H9 (cell line): Measurements from ENCODE around the gene RBM18. TPM values are rescaled to one million over a fixed set of nuclear protein-coding genes. Genes with fewer than 3 reads are reported as not detected.

ENCODE experiments used
- DNase-seq: peaks from one replicate; pipeline ENCODE4 v3.0.0-alpha.2; 2017
- H2AFZ ChIP-seq: one replicate; pipeline ENCODE4 v1.6.1; 2013; ENCODE audit warnings: mild to moderate bottlenecking, low read length, control low read depth, moderate library complexity
- H2AK5ac ChIP-seq: 2 replicates; pipeline ENCODE4 v1.6.1; 2013; ENCODE audit warnings: low read length, control low read depth, mixed read lengths; ENCODE audit not compliant: insufficient read length
- H2BK120ac ChIP-seq: one replicate; pipeline ENCODE4 v1.6.1; 2013; ENCODE audit warnings: low read depth, mild to moderate bottlenecking, low read length, control low read depth, inconsistent platforms; ENCODE audit not compliant: poor library complexity, severe bottlenecking
- H2BK12ac ChIP-seq: 2 replicates; pipeline ENCODE4 v1.6.1; 2013; ENCODE audit warnings: low read length, control low read depth, mixed read lengths, low read depth; ENCODE audit not compliant: insufficient read length
- H2BK15ac ChIP-seq: 2 replicates; pipeline ENCODE4 v1.6.1; 2013; ENCODE audit warnings: low read depth, low read length, control low read depth
- H2BK20ac ChIP-seq: one replicate; pipeline ENCODE4 v1.6.1; 2013; ENCODE audit warnings: low read depth, mild to moderate bottlenecking, low read length, control low read depth, inconsistent platforms; ENCODE audit not compliant: poor library complexity, severe bottlenecking
- H2BK5ac ChIP-seq: 2 replicates; pipeline ENCODE4 v1.6.1; 2013; ENCODE audit warnings: low read length, control low read depth, mixed read lengths; ENCODE audit not compliant: insufficient read length
- H3K14ac ChIP-seq: 2 replicates; pipeline ENCODE4 v1.6.1; 2013; ENCODE audit warnings: low read length, control low read depth; ENCODE audit not compliant: insufficient read depth
- H3K18ac ChIP-seq: 2 replicates; pipeline ENCODE4 v1.6.1; 2013; ENCODE audit warnings: low read depth, mild to moderate bottlenecking, mixed read lengths, low read length, control low read depth; ENCODE audit not compliant: insufficient read length
- H3K23ac ChIP-seq: 2 replicates; pipeline ENCODE4 v1.6.1; 2013; ENCODE audit warnings: low read length, control low read depth, mixed read lengths, low read depth; ENCODE audit not compliant: insufficient read length
- H3K23me2 ChIP-seq: 2 replicates; pipeline ENCODE4 v1.6.1; 2013; ENCODE audit warnings: low read depth, mild to moderate bottlenecking, mixed read lengths, low read length, control low read depth; ENCODE audit not compliant: insufficient read length, poor library complexity, severe bottlenecking
- H3K27ac ChIP-seq: 2 replicates; pipeline ENCODE4 v1.5.1; 2013; ENCODE audit warnings: low read length, control low read depth, mixed read lengths, low read depth; ENCODE audit not compliant: insufficient read length
- H3K27me3 ChIP-seq: 2 replicates; pipeline ENCODE4 v1.6.1; 2013; ENCODE audit warnings: low read length, control low read depth, inconsistent platforms; ENCODE audit not compliant: insufficient read depth
- H3K4ac ChIP-seq: 2 replicates; pipeline ENCODE4 v1.6.1; 2013; ENCODE audit warnings: low read depth, mild to moderate bottlenecking, control low read depth, inconsistent platforms, low read length, moderate library complexity
- H3K4me1 ChIP-seq: 2 replicates; pipeline ENCODE4 v1.6.1; 2013; ENCODE audit warnings: low read length, control low read depth, inconsistent platforms; ENCODE audit not compliant: insufficient read depth
- H3K4me2 ChIP-seq: 2 replicates; pipeline ENCODE4 v1.6.1; 2013; ENCODE audit warnings: low read length, control low read depth, mixed read lengths; ENCODE audit not compliant: insufficient read length, insufficient read depth
- H3K56ac ChIP-seq: 2 replicates; pipeline ENCODE4 v1.6.1; 2013; ENCODE audit warnings: low read depth, mild to moderate bottlenecking, mixed read lengths, low read length, control low read depth; ENCODE audit not compliant: insufficient read length
- H3K79me1 ChIP-seq: 2 replicates; pipeline ENCODE4 v1.6.1; 2013; ENCODE audit warnings: low read depth, mild to moderate bottlenecking, moderate library complexity, low read length, control low read depth, inconsistent platforms; ENCODE audit not compliant: insufficient read depth, poor library complexity, severe bottlenecking
- H3K79me2 ChIP-seq: 2 replicates; pipeline ENCODE4 v1.6.1; 2013; ENCODE audit warnings: low read length, control low read depth, inconsistent platforms; ENCODE audit not compliant: insufficient read depth
- H3K9ac ChIP-seq: 2 replicates; pipeline ENCODE4 v1.6.1; 2013; ENCODE audit warnings: low read length, control low read depth, mixed read lengths; ENCODE audit not compliant: insufficient read length; ENCODE audit errors: extremely low read depth
- H3K9me3 ChIP-seq: one replicate; pipeline ENCODE4 v1.6.1; 2013; ENCODE audit warnings: low read depth, low read length, inconsistent platforms; ENCODE audit not compliant: control insufficient read depth
- H3T11ph ChIP-seq: one replicate; pipeline ENCODE4 v1.6.1; 2013; ENCODE audit warnings: mild to moderate bottlenecking, low read length, control low read depth, inconsistent platforms
- H4K20me1 ChIP-seq: one replicate; pipeline ENCODE4 v1.6.1; 2013; ENCODE audit not compliant: control insufficient read depth, insufficient read length, insufficient read depth
- H4K5ac ChIP-seq: 2 replicates; pipeline ENCODE4 v1.6.1; 2013; ENCODE audit warnings: low read depth, mild to moderate bottlenecking, mixed read lengths, low read length, control low read depth; ENCODE audit not compliant: insufficient read length
- H4K8ac ChIP-seq: replicated peaks from 2 replicates; pipeline ENCODE4 v1.6.1; 2013; ENCODE audit warnings: low read length, control low read depth, mixed read lengths, low read depth; ENCODE audit not compliant: insufficient read length
- H4K91ac ChIP-seq: 2 replicates; pipeline ENCODE4 v1.6.1; 2013; ENCODE audit warnings: low read depth, mild to moderate bottlenecking, moderate library complexity, mixed read lengths, low read length, control low read depth; ENCODE audit not compliant: insufficient read length
- H3K27ac Mint-ChIP-seq, 3 experiments: 2 replicates in 2 of 3; 3 replicates in 1 of 3; pipeline ENCODE4 v1.8.0; 2020 to 2021; ENCODE audit warnings: mixed read lengths in 3 of 3, mild to moderate bottlenecking in 1 of 3, moderate library complexity in 1 of 3
- H3K27me3 Mint-ChIP-seq: 2 replicates; pipeline ENCODE4 v1.8.0; 2021; ENCODE audit warnings: low read depth, mild to moderate bottlenecking, moderate library complexity, mixed read lengths
- H3K36me3 Mint-ChIP-seq, 3 experiments: 2 replicates in 2 of 3; 3 replicates in 1 of 3; pipeline ENCODE4 v1.8.0; 2020 to 2021; ENCODE audit warnings: low read depth in 3 of 3, mixed read lengths in 3 of 3; ENCODE audit not compliant: insufficient read depth in 1 of 3
- H3K4me1 Mint-ChIP-seq, 2 experiments: 2 replicates each; pipeline ENCODE4 v1.8.0; 2020; ENCODE audit warnings: mixed read lengths in 2 of 2
- H3K4me3 Mint-ChIP-seq, 2 experiments: 2 replicates in 1 of 2; 3 replicates in 1 of 2; pipeline ENCODE4 v1.8.0; 2020 to 2021; ENCODE audit warnings: mild to moderate bottlenecking in 2 of 2, mixed read lengths in 2 of 2, moderate library complexity in 1 of 2
- H3K9me3 Mint-ChIP-seq, 2 experiments: 2 replicates in 1 of 2; 3 replicates in 1 of 2; pipeline ENCODE4 v1.8.0; 2020; ENCODE audit warnings: mild to moderate bottlenecking in 2 of 2, mixed read lengths in 2 of 2, moderate library complexity in 1 of 2
- CTCF ChIP-seq: fragments of 200-600 bp; sonication (generic); conservative IDR thresholded peaks from 3 replicates; pipeline ENCODE4 v1.8.0; 2021; ENCODE audit warnings: antibody characterized with exemption, mild to moderate bottlenecking
- WGBS: extraction: QIAGEN DNeasy Blood & Tissue Kit; methylation state at CpG from one replicate; pipeline ENCODE4 v1.1.7; 2013; ENCODE audit warnings: missing lambda C conversion rate, low lambda C conversion rate, mixed read lengths; ENCODE audit not compliant: insufficient read length; ENCODE audit errors: extremely low coverage; 5-methylcytosine and 5-hydroxymethylcytosine counted together
- total RNA-seq: library from RNA; stranded (reverse); gene quantifications from 2 replicates; pipeline ENCODE4 v1.2.1, GENCODE V29; 2021

RBM18 gene
- total RNA-seq, 1 experiment from 2014 or later: 18.9 TPM

DNA sequence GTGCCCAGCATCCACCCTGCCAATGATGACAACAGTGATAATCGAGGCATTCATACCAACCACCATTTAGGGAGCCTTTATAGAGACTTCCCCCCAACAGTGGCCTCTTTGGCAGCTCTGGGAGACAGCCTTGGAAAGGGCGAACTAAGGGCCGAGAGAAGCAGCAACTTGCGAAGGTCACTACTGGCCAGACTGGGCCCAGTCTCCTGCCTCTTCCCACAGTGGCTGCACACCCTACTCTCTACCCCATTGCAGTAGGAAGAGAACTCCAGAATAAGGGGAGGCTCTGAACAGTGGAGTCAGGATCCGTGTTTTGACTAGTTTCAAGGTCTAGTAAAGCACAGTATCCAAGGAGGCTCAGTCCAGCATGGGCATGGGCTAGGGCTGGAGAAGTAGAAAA, 41.2 kb downstream of the RBM18 start:
- no peak overlapping the region for H2AK5ac ChIP-seq
- H3K27ac ChIP-seq: no peak overlapping the region
- no peak overlapping the region for H3K4me2 ChIP-seq
- H3K9ac ChIP-seq: no peak overlapping the region
- no peak overlapping the region for H2BK5ac ChIP-seq
- no peaks in the 10 kb centered on the region for H3K9me3 ChIP-seq
- H3K4me1 ChIP-seq: peaks cover 7% of the 10 kb centered on the region
- H3T11ph ChIP-seq: no peak overlapping the region
- no peak overlapping the region for H3K23ac ChIP-seq
- peaks cover 28% of the 10 kb centered on the region for H3K23me2 ChIP-seq
- H3K18ac ChIP-seq: no peak overlapping the region
- no peak overlapping the region for H3K4me3 Mint-ChIP-seq
- no peak overlapping the region for H2BK12ac ChIP-seq
- WGBS: no CpG with 5 or more reads among the region's 5 CpGs
- H3K36me3 Mint-ChIP-seq: peaks cover 0 to 4% (median 3%) of the 10 kb centered on the region in 3 experiments; a peak in 4 of 7 replicates
- H4K91ac ChIP-seq: no peak overlapping the region
- H2BK120ac ChIP-seq: no peak overlapping the region
- H3K27me3 ChIP-seq: peaks cover 95% of the 10 kb centered on the region
- no peak overlapping the region for H3K27ac Mint-ChIP-seq
- H3K56ac ChIP-seq: no peak overlapping the region
- H4K20me1 ChIP-seq: peaks cover 4% of the 10 kb centered on the region
- TF ChIP-seq CTCF: no peak
- no peak overlapping the region for H2BK15ac ChIP-seq
- no peaks in the 10 kb centered on the region for H3K79me2 ChIP-seq
- no peak overlapping the region for H3K4ac ChIP-seq
- no peak overlapping the region for H2BK20ac ChIP-seq
- no peak overlapping the region for H4K8ac ChIP-seq
- peaks cover 39 to 64% of the 10 kb centered on the region in 2 experiments for H3K4me1 Mint-ChIP-seq
- no peaks in the 10 kb centered on the region for H3K79me1 ChIP-seq
- no peak overlapping the region for H3K14ac ChIP-seq
- H2AFZ ChIP-seq: no peak overlapping the region
- no peak overlapping the region for H4K5ac ChIP-seq
- H3K27me3 Mint-ChIP-seq: peaks cover 100% of the 10 kb centered on the region
- DNase-seq: no peak
- peaks cover 5% of the 10 kb centered on the region in 2 experiments; a peak in 3 of 5 replicates for H3K9me3 Mint-ChIP-seq
